Mononuclear cell (primary cell): ENCODE results near the gene RNF38. TPM values are rescaled to one million over a fixed set of nuclear protein-coding genes. Genes with fewer than 3 reads are reported as not detected.
"Not testable (repeated sequence)": the region's sequence is repeated elsewhere in the genome, so short reads cannot be mapped to it uniquely, and the experiment has no call there.

Experiments used
- H3K27me3 ChIP-seq: 2 replicates; pipeline ENCODE4 v1.6.0; 2011; ENCODE audit warnings: low read length, control low read depth; ENCODE audit not compliant: insufficient read depth
- H3K4me1 ChIP-seq: 2 replicates; pipeline ENCODE4 v1.5.1; 2011; ENCODE audit warnings: mild to moderate bottlenecking, low read length, control low read depth; ENCODE audit not compliant: insufficient read depth
- H3K4me3 ChIP-seq: 2 replicates; pipeline ENCODE4 v1.5.1; 2011; ENCODE audit warnings: mild to moderate bottlenecking, low read length, moderate library complexity
- H3K9me3 ChIP-seq: 2 replicates; pipeline ENCODE4 v1.5.1; 2011; ENCODE audit warnings: low read depth, mild to moderate bottlenecking, control low read depth, low read length
- total RNA-seq: library from RNA; depleted of rRNA; stranded (reverse); fragments of >200 nt; gene quantifications from one replicate; pipeline ENCODE4 v1.2.3, GENCODE V29; 2012

Gene RNF38
- total RNA-seq, 1 donor, result 71.8 TPM

DNA sequence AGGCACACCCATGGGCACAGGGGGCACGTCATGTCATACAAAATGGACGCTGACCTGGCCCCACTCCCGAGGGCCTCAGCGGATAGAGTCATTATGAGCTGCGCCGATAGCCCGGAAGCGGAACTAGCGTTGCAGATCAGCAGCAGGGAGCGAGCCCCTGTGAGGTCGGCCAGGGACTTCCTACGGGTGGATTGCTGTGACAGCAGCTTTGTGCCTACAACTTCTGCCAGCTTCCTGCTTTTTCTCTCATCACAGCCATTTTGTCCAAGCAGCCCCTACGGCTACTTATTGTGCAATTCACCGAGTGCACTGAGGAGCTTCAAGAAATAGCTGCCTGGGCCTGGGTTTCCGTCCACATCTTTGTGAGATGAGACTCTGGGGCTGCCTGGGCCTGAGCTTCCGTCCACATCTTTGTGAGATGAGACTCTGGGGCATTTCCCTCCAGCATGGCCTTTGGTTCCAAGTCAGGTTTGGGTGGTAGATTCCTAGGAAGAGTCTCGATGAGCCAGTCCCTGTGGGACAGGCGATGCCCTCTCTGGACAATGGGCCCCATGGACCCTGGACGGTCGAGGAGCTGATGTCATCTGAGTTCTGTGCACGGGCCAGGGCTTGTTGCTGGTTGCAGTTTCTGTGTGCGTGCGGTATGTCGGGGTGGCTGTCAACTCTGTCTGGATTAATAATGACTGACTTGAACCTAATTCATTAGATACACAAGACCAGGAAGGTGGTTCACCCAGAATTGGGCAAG lies 74.8 kb downstream of the RNF38 start:
- Histone ChIP-seq H3K9me3 (no peaks in the 10 kb centered on the region), H3K4me3 (no peak overlapping the region), H3K4me1 (no peaks in the 10 kb centered on the region), H3K27me3 (no peaks in the 10 kb centered on the region)

GRCh38 chr9:36323926-36324325 lies 76.1 kb downstream of the RNF38 start:
- no peak overlapping the region for H3K4me3 ChIP-seq
- H3K4me1 ChIP-seq, result no peaks in the 10 kb centered on the region
- no peaks in the 10 kb centered on the region for H3K27me3 ChIP-seq
- H3K9me3 ChIP-seq, result no peaks in the 10 kb centered on the region

- Histone ChIP-seq H3K4me3 (no peak overlapping the region), H3K27me3 (no peaks in the 10 kb centered on the region), H3K4me1 (no peaks in the 10 kb centered on the region), H3K9me3 (no peaks in the 10 kb centered on the region)
Observed at GRCh38 chr9:36322462-36322861, 77.6 kb downstream of the RNF38 start.

DNA sequence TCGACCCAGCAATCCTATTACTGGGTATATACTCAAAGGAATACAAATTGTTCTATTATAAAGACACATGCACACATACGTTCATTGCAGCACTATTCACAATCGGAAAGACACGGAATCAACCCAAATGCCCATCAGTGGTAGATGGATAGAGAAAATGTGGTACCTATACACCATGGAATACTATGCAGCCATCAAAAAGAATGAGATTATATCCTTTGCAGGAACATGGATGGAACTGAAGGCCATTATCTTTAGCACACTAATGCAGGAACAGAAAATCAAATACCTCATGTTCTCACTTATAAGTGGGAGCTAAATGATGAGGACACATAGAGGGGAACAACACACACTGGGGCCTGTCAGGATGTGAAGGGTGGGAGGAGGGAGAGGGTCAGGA lies 78.2 kb downstream of the RNF38 start:
- not testable (repeated sequence) for H3K4me1 ChIP-seq, H3K27me3 ChIP-seq, H3K4me3 ChIP-seq, H3K9me3 ChIP-seq

- H3K4me1 ChIP-seq, result no peaks in the 10 kb centered on the region
- H3K27me3 ChIP-seq, result no peaks in the 10 kb centered on the region
- no peaks in the 10 kb centered on the region for H3K9me3 ChIP-seq
- no peak overlapping the region for H3K4me3 ChIP-seq
Observed at GRCh38 chr9:36320466-36320865, 79.6 kb downstream of the RNF38 start.

DNA sequence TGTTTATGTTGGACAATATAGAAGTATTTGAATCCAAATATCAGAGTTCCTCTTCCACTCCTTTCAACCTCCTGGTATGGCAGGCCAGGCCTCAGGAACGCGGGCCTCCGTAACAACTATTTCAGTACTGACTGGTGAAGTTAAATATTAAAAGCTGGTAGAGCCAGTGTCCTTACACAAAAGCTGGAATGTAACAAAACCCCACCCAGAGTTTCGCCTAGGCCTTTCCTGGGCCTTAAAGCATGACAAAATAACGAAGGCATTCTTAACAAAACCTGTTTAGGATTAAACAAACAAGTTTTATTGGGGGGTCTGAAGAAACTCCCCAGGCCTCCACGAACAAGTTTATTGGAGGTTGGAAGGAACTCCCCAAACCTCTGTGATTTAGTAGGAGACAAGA lies 80.3 kb downstream of the RNF38 start:
- H3K27me3 ChIP-seq, result no peaks in the 10 kb centered on the region
- no peaks in the 10 kb centered on the region for H3K9me3 ChIP-seq
- no peaks in the 10 kb centered on the region for H3K4me1 ChIP-seq
- H3K4me3 ChIP-seq, result no peak overlapping the region

DNA sequence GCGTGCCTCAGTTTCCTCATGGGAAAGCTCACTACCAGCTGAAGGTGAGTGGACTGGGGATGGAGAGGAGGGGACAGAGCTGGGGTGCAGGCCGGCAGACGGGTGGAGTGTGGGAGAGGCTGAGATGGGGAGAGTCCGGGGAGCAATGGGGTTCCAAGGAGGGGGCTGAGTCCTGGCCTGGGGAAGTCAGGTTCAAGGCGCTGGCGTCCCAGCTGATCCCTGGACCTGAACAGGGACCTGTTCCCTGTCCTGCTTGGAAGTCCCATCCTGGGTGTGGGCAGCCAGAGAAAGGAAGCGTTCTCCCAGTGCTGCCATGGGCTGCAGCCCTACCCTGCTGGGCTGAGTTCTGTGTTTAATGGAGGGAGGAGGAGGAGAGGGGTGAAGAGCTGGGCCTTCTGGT lies 80.9 kb downstream of the RNF38 start:
- no peaks in the 10 kb centered on the region for H3K4me1 ChIP-seq
- no peaks in the 10 kb centered on the region for H3K9me3 ChIP-seq
- H3K4me3 ChIP-seq, result no peak overlapping the region
- no peaks in the 10 kb centered on the region for H3K27me3 ChIP-seq

DNA sequence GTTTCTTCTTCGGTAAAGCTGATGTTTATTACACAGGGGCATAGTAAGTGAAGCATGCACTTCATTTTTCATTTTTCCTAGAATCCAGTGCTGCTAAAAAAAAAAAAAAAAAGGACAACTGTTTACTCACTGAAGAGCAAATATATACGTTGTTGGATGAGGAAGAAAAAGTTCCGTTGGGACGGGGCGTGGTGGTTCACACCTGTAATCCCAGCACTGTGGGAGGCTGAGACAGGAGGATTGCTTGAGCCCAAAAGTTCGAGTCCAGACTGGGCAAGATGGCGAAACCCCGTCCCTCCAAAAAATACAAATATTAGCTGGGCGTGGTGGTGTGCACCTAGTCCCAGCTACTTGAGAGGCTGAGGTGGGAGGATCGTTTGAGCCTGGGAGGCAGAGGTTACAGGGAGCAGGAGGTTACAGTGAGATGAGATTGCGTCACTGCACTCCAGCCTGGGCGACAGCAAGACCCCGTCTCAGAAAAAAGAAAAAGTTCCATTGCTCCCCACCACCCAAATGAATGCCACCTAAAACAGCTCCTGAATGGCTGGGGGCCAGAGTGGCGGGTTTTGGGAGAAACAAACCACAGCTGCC lies 81.8 kb downstream of the RNF38 start:
- Histone ChIP-seq H3K4me1 (no peaks in the 10 kb centered on the region), H3K4me3 (no peak overlapping the region), H3K9me3 (no peaks in the 10 kb centered on the region), H3K27me3 (no peaks in the 10 kb centered on the region)

DNA sequence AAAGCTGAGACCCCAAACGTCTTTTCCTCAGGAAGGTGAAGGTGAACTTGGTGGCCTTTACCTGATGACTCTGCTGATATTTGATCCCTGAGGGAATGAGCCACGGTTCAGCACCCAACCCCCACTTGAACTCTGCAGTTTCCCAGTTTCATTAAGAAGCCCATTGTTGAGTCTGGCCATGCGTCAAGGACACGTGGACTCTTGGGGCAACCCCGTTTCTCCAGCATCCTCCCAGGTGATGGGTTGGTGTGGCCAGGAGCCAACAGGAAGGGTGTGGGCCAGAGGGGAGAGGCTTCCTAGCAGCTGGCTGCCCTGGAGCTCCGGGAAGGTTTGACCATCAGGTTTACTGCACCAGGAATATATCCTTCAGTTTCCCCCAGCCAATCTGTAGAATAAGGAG lies 82.3 kb downstream of the RNF38 start:
- no peaks in the 10 kb centered on the region for H3K27me3 ChIP-seq
- no peak overlapping the region for H3K4me3 ChIP-seq

DNA sequence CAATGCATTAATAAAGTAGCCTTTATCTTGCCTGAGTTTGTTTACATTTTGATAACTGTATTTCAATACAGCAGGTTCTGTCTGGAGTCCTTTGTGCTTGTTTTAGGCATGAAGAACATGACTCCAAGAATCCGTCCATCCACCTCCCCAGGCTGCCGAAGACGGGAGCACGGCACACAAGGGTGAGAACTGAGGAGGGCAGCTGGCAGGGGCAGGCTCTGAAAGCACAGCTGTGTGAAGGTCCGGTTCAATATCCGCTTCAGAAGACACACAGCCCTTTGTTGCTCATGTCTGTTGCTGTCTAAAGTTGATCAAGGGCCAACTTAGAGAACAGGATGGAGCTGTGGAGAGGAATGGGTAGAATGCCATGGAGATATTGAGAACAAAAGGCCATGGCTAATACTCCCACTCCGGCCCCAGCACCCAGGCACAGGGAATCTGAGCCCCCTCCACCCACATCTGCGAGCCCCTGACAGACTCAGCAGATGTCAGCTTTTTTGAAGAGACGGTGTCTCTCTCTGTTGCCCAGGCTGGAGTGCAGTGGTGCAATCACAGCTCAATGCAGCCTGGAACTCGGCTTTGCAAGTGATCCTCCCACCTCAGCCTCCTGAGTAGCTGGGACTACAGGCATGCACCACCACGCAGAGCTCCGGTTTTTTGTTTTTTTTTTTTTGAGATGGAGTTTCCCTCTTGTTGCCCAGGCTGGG lies 83.3 kb downstream of the RNF38 start:
- Histone ChIP-seq H3K4me3 (no peak overlapping the region), H3K27me3 (no peaks in the 10 kb centered on the region), H3K4me1 (no peaks in the 10 kb centered on the region), H3K9me3 (no peaks in the 10 kb centered on the region)

More for the DNA sequence above, 82.3 kb downstream of the RNF38 start:
- no peaks in the 10 kb centered on the region for H3K9me3 ChIP-seq
- H3K4me1 ChIP-seq, result no peaks in the 10 kb centered on the region

GRCh38 chr9:36316049-36316448 lies 84.0 kb downstream of the RNF38 start:
- Histone ChIP-seq H3K4me1 (no peaks in the 10 kb centered on the region), H3K9me3 (no peaks in the 10 kb centered on the region), H3K4me3 (no peak overlapping the region), H3K27me3 (no peaks in the 10 kb centered on the region)

DNA sequence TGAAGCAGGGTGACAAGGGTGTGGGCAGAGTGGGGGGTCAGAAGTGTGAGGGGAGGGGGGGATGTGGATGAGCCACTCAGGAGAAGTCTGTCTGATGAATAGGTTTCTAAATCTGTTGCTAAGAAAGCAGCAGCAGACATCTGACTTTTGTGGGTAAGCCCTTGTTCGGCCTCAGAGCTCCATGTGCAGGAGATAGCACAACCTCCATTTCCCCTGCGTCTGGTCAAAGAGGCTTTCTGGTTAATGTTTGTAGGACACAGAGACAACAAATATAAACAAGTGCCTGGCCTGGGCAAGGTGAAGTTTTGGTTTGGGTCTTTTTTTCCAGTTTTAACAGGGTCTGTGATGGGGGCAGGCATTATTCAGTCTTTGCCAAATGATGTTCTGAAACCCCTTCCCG lies 84.8 kb downstream of the RNF38 start:
- H3K9me3 ChIP-seq, result no peaks in the 10 kb centered on the region

GRCh38 chr9:36314740-36315139 lies 85.3 kb downstream of the RNF38 start:
- H3K9me3 ChIP-seq, result no peaks in the 10 kb centered on the region
- H3K4me1 ChIP-seq, result no peaks in the 10 kb centered on the region
- no peak overlapping the region for H3K4me3 ChIP-seq
- H3K27me3 ChIP-seq, result no peaks in the 10 kb centered on the region

More for the DNA sequence above, 84.8 kb downstream of the RNF38 start:
- Histone ChIP-seq H3K27me3 (no peaks in the 10 kb centered on the region), H3K4me1 (no peaks in the 10 kb centered on the region), H3K4me3 (no peak overlapping the region)

- H3K4me1 ChIP-seq, result no peaks in the 10 kb centered on the region
- H3K4me3 ChIP-seq, result no peak overlapping the region
- H3K27me3 ChIP-seq, result no peaks in the 10 kb centered on the region
- H3K9me3 ChIP-seq, result no peaks in the 10 kb centered on the region
Observed at GRCh38 chr9:36306471-36307306, 93.4 kb downstream of the RNF38 start.

DNA sequence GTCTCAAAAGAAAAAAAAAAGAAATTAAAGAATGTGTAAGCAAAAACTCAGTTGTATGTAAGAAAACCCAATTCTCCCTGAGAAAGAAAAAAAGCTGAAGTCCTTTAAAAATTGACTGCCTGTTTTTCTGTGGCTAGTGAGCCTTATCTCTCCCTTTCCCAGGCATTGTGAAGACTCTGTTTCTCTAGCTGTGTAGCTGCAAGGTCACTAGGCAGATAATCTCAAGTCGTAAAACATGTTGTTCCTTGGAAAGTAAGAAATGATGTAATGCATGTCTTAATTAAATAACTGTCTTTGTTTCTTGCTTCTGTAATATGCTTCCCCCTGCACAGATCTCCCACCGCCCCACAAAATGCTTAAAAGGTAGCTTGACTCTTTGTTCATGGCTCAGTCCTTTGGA lies 95.7 kb downstream of the RNF38 start:
- not testable (repeated sequence) for H3K27me3 ChIP-seq, H3K4me3 ChIP-seq, H3K4me1 ChIP-seq, H3K9me3 ChIP-seq
